HG03457 (cell line): ENCODE results near the gene INPPL1.
A peak's percentile ranks its signal among the peaks of the same experiment; 100 is the strongest.

ENCODE experiments used
- ATAC-seq: cut with Tn5 transposase; IDR thresholded peaks from one replicate; pipeline ENCODE4 v1.9.1; 2021; ENCODE audit warnings: moderate number of reproducible peaks; ENCODE audit not compliant: unreplicated experiment

INPPL1 gene

DNA sequence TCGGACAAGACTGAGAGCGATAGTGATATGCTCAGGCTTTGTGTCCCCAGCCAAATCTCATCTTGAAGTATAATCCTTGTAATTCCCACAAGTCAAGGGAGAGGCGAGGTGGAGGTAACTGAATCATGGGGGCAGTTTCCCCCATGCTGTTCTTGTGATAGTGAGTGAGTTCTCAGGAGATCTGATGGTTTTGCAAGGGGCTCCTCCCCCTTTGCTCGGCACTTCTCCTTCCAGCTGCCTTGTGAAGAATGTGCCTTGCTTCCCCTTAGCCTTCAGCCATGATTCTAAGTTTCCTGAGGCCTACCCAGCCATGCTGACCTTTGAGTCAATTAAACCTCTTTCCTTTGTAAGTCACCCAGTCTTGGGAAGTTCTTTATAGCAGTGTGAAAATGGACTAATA, 15.5 kb upstream of the INPPL1 start:
- no peak for ATAC-seq

DNA sequence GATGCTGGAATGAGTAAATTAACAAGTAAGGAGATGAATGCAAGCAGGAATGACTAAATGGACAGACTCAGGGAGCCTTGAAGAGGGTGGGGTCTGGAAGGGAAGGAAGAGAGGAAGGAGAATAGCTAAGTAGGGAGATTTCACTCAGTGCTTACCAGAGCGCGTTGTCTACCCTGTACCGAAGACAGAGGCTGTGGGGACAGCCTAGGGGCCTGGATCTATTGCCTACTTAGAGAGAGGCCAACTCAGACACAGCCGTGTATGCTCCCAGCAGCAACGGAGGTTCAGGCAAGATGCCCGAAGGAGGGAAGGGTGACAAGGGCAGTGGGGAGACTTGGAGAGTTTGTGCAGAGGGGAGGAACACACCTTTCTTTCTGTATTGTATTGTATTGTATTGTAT, 7.9 kb upstream of the INPPL1 start, which contains the start of gene FOLR2:
Gene FOLR2, plus strand, starts transcription at position 157 of the 400 bp plus-strand sequence. CDS start 1,791 bp downstream, outside the sequence.
- ATAC-seq: no peak

DNA sequence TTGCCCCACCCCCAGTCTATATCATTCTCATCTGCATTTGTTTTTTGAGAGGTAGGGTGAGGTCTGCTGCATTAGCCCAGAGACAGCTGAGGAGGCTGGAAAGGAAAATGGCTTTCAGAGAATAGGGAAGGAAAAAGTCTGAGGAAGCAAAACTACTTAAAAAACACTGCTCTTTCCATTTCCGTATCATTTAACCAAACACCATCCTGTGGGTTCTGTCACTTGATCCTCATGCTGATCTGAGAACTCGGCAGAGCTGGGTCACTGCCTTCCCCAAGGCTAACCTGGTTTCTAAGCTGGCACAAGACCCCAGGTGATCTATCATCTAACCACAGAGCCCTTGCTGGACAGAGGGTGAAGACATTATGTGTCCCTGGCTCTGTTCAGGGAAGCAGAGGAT, 6.7 kb upstream of the INPPL1 start:
- no peak for ATAC-seq

DNA sequence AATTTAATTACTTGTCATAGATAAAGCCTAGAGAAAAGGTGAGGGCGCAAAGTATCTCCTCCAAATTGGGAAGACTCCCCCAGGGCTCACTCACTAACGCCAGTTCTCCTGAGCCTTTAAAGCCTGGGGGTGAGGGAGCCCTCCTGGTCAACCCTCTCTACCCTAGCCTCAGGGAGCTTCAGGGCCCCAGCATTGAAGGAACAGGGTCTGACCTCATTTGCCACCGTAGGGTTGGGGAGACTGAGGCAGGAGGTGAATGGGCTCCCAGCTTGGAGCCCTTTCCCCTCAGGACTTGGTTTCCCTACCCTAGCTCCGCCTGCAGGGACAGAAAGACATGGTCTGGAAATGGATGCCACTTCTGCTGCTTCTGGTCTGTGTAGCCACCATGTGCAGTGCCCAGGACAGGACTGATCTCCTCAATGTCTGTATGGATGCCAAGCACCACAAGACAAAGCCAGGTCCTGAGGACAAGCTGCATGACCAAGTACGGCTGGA, 6.3 kb upstream of the INPPL1 start:
- ATAC-seq: no peak

DNA sequence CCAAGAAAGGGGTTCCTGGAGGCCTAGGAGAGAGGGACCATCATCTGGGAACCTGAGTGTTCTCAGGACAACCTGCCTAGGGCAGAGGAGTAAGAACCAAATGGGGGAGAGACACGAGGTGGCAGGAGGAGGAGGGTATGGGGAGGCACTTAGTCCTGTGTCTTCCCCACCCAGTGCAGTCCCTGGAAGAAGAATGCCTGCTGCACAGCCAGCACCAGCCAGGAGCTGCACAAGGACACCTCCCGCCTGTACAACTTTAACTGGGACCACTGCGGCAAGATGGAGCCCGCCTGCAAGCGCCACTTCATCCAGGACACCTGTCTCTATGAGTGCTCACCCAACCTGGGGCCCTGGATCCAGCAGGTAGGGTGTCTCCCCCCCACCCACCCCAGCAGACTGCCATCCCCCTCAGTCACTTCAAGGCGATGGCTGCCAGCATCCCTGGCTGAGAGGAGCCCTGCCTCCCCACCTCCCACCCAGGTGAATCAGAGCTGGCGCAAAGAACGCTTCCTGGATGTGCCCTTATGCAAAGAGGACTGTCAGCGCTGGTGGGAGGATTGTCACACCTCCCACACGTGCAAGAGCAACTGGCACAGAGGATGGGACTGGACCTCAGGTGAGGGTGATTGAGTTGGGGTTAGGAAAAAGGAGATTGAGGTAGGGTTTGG, 3.7 kb upstream of the INPPL1 start:
- no peak for ATAC-seq

DNA sequence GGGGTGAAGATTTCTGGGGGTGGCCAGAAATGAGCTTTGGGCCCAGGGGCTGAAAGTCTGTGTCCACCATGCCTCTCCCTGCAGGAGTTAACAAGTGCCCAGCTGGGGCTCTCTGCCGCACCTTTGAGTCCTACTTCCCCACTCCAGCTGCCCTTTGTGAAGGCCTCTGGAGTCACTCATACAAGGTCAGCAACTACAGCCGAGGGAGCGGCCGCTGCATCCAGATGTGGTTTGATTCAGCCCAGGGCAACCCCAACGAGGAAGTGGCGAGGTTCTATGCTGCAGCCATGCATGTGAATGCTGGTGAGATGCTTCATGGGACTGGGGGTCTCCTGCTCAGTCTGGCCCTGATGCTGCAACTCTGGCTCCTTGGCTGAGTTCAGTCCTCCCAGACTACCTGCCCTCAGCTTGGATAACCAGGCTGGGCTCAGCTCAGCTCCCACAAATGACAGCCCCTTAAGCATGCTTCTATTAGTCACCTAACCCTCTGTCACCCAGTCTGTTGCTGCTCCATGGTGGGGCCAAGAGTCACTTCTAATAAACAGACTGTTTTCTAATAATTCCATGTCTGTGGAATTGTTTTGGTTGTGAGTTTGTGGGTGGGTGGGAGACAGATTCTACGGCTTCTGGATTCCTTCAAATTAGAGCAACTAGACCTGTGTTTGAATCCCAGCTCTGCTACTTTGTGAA, 3.0 kb upstream of the INPPL1 start:
- no peak for ATAC-seq

DNA sequence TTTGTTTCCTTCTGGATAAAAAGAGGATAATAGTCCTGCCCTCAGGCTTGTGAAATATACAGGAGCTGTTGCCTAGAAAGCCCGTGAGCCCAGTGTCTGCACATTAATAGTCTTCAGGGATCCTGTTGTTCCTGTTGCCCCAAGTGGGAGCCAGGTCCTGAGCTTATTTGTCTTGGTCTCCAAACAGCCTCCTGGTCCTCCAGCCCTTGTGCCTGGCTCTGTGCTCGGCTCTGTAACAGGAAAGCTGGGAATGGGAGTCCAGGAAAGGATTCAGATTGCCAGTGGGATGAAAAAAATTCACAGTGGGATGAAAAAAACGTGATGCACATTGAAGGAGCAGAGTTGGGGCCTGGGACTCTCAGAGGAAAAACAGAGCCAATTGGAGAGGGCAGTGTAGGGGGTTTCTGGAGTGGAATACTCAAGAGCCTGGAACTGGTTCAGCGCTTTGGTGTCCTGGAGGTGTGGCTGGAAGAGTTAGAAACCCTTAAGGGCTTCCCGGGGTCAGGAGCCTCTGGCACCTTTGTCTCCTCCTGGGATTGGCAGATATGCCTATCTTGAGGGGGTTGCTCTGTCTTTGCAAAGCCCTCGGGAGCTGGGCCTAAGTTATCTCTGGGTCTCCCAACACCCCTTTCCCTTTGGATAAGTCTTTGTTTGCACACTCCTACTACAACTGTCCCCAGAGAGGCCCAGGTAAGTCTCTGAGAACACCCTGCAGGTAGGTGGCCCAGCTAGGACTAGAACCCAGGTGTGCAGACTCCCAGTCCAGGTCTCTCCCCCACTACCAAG, 2.3 kb upstream of the INPPL1 start:
- ATAC-seq: no peak

DNA sequence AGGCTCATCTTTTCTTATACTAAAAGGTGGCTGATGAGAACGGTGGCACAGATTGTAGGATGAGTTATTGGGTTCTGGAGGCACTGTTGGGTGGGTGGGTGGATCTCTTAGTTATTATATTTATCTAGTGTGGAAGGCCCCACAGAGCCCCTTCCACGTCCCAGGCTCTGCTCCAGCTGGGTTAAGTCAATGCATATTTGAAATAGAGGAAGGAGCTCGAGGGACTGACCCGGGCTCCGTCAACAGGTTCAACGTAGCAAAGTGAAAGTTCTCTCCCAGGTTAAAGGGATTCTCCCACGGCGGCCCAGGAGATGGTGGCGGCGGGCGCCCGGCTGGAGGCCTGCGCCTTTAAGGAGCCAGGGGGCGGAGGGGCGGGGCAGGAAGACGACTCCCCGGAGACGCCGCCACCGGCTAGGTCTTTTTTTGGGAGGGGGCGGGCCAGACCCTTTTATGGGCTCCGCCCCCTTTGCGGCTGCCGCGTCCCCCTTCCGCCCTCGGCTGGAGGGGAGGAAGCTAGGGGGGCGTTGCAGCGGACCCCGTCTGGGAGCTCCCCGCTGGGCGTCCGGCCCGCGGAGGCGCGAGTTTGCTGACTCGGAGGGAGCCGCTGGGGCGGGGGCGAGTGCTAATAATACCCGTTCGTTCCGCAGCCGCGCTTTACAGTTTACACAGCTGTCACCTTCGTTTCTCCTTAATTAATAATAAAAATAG, 1.5 kb upstream of the INPPL1 start:
- peak; percentile 51 for ATAC-seq

DNA sequence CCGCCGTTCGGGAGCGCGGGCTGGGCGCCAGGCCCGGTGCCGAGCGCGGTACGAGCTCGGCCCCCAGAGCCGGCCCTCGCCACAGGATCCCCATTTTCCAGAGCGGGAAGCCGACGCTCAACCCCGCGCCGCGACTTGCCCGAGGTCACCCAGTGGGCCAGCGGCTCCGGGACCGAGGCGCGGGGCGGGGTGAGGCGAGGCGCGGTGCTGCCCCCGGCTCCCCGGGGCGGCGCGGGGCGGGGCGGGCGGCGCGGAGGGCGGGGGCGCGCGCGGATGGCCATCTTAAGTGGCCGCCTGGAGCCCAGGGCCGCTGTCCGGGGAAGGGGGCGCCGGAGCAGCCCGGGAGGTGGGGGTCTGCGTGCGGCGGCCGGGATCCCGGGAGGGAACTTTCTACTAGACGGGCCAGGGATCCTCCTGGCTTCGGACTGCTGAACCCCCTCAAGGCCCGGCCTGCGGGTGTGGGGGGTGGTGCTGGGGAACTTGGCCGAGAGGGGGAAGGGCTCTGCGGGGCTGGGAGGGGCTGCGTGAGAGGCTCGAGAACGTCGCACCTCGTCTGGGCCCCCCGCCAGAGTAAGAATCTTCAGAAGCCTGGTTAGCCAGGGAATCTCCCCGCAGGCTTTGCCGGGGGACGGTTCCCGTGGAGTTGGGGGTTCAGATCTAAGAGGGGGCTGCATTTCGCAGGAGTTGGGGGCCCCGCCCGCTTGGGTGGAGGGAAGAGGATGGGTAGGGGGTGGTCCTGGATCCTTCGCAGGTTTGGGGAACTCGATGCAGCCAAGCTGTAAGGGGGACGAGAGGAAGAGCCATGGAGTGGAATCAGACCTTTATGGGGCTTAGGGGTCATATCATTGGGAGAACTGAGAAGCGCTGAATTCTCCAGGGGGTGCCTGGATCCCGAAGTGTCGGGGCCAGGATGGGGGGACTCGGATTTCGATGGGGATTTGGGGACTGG, 678 bp upstream of the INPPL1 start:
- peak; percentile 35 for ATAC-seq

DNA sequence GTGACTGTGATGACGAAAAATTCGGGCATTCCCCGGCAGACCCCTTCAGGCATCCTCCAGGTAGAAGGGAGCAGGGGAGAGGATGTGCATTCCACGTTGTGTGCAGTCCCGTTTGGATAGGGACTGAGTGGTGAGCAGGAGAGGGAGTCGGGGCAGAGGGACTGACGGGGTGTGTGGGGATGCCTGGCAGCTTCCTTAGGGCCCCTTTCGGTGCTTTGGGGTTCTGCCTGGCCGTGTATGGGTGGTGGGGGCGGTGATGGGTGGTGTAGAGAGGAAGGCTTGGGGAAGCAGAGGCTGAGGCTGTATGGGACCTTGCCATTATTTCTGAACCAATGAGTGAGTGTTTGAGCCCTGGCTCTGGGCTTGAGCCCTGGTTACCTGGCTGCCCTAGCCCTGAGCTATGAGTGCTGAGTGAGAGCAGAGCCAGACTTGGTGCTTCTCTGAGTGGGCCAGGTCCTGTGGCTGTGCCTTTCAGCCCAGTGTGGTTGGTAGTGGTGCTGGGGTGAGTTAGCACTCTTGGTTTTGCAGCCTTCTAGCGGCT, 914 bp downstream of the INPPL1 start:
- no peak for ATAC-seq

DNA sequence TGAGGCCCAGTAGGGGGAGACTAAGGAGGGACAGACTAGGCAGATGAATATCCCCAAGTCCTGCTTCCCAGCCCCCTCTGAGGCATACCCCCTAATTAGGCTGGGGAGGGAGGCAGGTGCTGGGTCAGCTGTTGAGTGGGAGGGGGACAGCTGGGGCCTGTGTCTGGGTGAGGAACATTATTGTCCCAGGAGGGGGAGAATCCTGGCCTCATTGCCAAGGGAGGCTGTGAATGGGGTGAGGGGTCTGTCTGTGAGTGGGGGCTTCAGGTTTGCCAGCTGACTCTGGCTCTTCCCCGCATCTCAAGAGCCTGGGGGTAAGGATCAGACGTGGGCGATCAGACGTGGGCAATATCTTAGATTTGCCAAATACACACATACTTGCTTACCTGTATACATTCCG, 2.1 kb downstream of the INPPL1 start:
- no peak for ATAC-seq

DNA sequence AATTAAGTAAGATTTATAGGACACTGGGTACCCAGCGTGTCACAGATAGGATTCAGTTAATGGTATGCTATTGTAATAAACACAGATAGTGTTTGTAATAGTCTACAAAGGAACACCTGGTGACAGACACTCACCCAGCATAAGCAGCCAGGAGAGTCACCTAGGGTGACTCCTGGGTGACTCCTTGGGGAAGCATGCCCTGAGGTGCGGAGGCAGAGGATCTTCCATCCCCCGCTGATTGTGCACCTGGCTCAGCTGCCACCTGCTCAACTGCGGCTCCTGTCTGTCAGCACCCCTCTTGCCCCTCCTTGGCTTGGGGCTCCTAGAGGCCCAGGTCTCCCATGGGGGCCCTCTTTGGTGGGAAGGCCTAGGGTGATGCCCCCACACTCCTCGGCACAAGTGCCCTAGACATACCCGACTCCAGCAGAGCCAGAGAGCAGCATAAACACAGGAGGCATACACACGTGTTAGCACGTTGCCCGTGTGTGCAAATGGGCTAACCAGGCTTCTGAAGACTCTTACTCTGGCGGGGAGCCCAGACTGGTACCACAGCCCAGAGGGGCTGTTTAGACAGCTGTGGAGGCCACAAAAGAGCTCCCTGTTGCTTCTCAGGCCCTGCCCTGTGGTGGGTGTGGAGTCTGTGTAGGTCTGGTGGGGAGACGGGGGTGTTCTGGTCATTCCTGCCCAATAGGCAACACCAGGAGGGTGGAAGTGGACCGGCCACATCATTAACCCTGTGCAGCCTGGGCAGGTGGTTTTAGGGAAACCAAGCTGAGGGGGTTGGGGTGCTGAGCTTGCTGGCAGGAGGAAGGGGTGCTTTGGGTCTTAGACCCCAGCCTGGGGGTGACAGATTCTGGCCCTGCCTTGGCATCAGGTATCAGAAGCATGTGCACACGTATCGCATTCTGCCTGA, 3.0 kb downstream of the INPPL1 start:
- no peak for ATAC-seq

DNA sequence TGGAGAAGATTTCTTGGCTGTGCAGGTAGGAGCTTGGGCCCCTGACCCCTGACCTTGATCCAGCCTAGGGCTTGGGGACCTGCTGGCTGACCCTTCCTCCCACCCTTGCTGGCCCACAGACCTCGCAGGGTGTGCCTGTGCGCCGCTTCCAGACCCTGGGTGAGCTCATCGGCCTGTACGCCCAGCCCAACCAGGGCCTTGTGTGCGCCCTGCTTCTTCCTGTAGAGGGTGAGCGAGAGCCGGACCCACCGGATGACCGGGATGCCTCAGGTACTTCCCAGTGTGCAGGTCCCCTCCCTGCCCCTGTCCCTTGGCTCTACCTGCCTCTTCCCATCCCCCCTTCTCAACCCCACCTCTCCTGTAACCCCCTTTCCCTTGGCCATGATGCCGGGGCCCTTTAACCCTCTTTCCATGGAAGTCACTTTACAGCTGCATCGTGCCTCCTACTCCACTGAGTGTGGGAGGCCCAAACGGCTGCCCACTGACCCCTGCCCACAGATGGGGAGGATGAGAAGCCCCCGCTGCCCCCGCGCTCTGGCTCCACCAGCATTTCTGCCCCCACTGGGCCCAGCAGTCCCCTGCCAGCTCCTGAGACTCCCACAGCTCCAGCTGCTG, 3.8 kb downstream of the INPPL1 start:
- ATAC-seq: no peak

DNA sequence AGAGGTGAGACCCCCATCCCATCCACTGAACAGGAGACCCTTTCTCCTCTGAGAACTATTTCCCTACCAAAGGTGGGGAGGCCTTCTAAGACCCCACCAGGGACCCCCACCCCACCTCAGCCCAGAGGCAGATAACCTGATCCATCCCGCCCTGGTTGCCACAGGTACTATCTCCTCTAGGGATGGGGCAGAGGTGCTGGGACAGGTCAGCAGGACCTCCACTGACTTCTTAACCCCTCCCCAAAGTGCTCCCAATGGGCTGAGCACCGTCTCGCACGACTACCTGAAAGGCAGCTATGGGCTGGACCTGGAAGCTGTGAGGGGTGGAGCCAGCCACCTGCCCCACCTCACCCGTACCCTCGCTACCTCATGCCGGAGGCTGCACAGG, 4.3 kb downstream of the INPPL1 start:
- ATAC-seq: no peak

DNA sequence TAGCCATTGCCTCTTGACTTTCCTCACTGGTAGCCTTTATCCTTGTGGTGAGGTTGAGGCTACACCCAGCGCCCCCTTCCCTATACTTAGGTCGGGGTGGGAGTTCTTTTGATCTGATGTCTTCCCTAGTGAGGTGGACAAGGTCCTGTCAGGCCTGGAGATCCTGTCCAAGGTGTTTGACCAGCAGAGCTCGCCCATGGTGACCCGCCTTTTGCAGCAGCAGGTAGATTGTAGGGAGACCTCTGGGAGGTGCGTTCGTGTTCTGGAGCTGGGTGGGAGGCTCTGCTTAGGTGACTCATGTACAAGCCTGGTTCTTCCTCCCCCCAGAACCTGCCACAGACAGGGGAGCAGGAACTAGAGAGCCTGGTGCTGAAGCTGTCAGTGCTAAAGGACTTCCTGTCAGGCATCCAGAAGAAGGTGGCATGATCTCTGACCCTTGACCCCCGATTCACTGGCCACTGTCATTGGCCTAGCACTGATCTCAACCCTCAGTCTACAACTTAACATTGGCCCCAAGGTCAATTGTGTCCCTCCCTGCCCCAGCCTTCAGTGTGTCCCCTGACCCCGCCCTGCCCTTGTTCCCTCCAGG, 4.9 kb downstream of the INPPL1 start:
- ATAC-seq: no peak

DNA sequence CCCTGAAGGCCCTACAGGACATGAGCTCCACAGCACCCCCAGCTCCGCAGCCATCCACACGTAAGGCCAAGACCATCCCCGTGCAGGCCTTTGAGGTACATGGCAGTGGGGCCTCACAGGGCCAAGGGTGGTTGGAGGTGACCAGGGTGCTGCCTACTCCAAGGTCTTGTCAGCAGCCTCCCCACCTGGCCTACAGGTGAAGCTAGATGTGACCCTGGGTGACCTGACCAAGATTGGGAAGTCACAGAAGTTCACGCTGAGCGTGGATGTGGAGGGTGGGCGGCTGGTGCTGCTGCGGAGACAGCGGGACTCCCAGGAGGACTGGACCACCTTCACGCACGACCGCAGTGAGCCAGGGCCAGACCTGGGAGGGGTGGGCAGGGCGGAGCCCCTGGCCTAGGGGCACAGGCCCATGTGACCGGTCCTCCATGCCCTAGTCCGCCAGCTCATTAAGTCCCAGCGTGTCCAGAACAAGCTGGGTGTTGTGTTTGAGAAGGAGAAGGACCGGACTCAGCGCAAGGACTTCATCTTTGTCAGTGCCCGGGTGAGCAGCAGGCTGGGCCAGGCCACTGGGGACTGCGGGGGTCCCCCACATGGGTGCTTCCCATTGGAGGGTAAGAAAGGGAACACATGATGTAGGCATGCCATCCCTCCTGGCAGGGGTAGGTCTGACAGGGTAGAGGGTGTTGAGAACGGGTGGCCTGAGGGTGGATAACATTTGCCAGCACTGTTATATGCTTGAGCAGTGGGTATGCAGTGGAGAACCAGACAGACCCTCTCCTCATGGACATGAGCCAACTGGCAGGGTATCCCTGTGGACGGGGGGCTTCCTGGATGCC, 5.6 kb downstream of the INPPL1 start:
- ATAC-seq: no peak

DNA sequence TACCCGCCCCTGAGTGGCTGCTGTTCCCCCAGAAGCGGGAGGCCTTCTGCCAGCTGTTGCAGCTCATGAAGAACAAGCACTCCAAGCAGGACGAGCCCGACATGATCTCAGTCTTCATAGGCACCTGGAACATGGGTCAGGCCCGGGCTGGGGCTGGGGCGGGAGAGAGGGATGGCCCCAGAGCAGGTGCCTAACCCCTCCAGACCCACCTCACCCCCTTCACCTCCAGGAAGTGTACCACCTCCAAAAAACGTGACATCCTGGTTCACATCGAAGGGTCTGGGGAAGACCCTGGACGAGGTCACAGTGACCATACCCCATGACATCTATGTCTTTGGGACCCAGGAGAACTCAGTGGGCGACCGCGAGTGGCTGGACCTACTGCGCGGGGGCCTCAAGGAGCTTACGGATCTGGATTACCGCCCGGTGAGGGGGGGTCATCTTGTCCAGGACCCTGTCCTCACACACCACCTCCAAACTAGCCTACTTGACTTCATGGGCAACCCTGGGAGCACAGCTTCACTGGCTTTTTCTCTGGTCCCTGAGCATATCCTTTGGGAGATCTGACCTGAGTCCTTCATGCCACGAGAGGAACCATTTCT, 6.3 kb downstream of the INPPL1 start:
- ATAC-seq: no peak
